ENCODE results near the gene ATG10. TPM values are rescaled to one million over a fixed set of nuclear protein-coding genes. Genes with fewer than 3 reads are reported as not detected.

The ATG10 gene
- total and polyA plus RNA-seq, 2 of the 8 experiments (the other 6 are each of a cell fraction or from before 2014, with no cell fraction given): 3.7 to 8.8 TPM

- Histone ChIP-seq H2BK120ac (replicated peaks; ENCODE audit: low read depth, low read length) (no peak overlapping the region), H4K8ac (ENCODE audit: extremely low read depth, insufficient read depth, low read length) (no peak overlapping the region), H3K27me3 (replicated peaks in 1 of 4; ENCODE audit: control insufficient read depth in 3 of 4, extremely low read depth in 1 of 4, insufficient read depth in 3 of 4, low read length in 3 of 4) (no peaks in the 10 kb centered on the region), H3K79me1 (ENCODE audit: low read depth, low read length) (no peaks in the 10 kb centered on the region), H3K9me3 (ENCODE audit: insufficient read depth in 2 of 2, low read depth in 1 of 2, low read length in 1 of 2) (no peaks in the 10 kb centered on the region; a peak in 1 of 4 replicates), H3K4me2 (ENCODE audit: insufficient read depth in 1 of 2, low read depth in 2 of 2, low read length in 2 of 2) (no peak overlapping the region), H3K23me2 (ENCODE audit: low read depth, low read length) (no peaks in the 10 kb centered on the region), H3K14ac (ENCODE audit: insufficient read length) (no peak overlapping the region), H2BK5ac (ENCODE audit: low read depth, low read length) (no peak overlapping the region), H3K4me3 (ENCODE audit: extremely low read depth in 1 of 4, insufficient read depth in 2 of 4, low read depth in 3 of 4, low read length in 4 of 4) (no peak overlapping the region), H3K36me3 (ENCODE audit: control insufficient read depth in 2 of 4, insufficient read depth in 4 of 4, low read length in 3 of 4) (no peaks in the 10 kb centered on the region; a peak in 1 of 8 replicates), H4K20me1 (replicated peaks in 1 of 2; ENCODE audit: control insufficient read depth in 1 of 2, insufficient read depth in 2 of 2, low read length in 2 of 2) (no peaks in the 10 kb centered on the region), H2AFZ (ENCODE audit: low read length) (no peak overlapping the region), H4K91ac (replicated peaks; ENCODE audit: insufficient read length, low read length) (no peak overlapping the region), H2AK5ac (ENCODE audit: low read depth, low read length) (no peak overlapping the region), H3K23ac (ENCODE audit: insufficient read length) (no peak overlapping the region), H3K9ac (replicated peaks in 1 of 4; ENCODE audit: extremely low read depth in 1 of 4, low read depth in 3 of 4, low read length in 3 of 4) (no peak overlapping the region), H3K4ac (replicated peaks; ENCODE audit: insufficient read length, low read depth, low read length) (no peak overlapping the region), H3K4me1 (replicated peaks in 1 of 4; ENCODE audit: control insufficient read depth in 3 of 4, insufficient read depth in 4 of 4, low read length in 3 of 4) (peaks cover 0 to 6% (median 0%) of the 10 kb centered on the region in 4 experiments; a peak in 2 of 7 replicates), H4K5ac (ENCODE audit: insufficient read length, low read depth, low read length) (no peak overlapping the region), H2BK12ac (ENCODE audit: low read depth, low read length) (no peak overlapping the region), H3K18ac (ENCODE audit: extremely low read depth, low read length) (no peak overlapping the region), H2BK20ac (ENCODE audit: low read length) (no peak overlapping the region), H3K56ac (replicated peaks; ENCODE audit: insufficient read length, low read depth, low read length) (no peak overlapping the region), H3K27ac (ENCODE audit: low read depth, low read length) (no peak overlapping the region), H3K79me2 (ENCODE audit: control insufficient read depth in 1 of 2, insufficient read depth in 2 of 2, low read length in 2 of 2) (no peaks in the 10 kb centered on the region), H2BK15ac (ENCODE audit: low read length) (no peak overlapping the region)
- no peak for FAIRE-seq
- no peak for DNase-seq (ENCODE audit: low read depth in 1 of 2, low spot score in 2 of 2)
- CTCF ChIA-PET (ENCODE audit: partially characterized antibody): no interaction called here
- POLR2A ChIA-PET (ENCODE audit: partially characterized antibody): no interaction called here
- 100% methylated on average over 1 of the region's 1 CpG; no CpG with 5 or more reads in 1 of the 2 experiments for WGBS, 2 experiments (ENCODE audit: extremely low coverage in 1 of 2, insufficient coverage in 1 of 2, insufficient read length in 1 of 2, insufficient replicate concordance in 2 of 2, low coverage in 1 of 2, low lambda C conversion rate in 2 of 2, missing lambda C conversion rate in 1 of 2)
- TF ChIP-seq BCL11A (IDR thresholded peaks at IDR 0.05; ENCODE audit: low read depth in 2 of 2, low read length in 2 of 2) (no peak), EZH2 (IDR thresholded peaks at IDR 0.05; ENCODE audit: low read depth, low read length, severe bottlenecking) (no peak), ATF3 (IDR thresholded peaks at IDR 0.05; ENCODE audit: insufficient read depth, low read depth, low read length) (no peak), YY1 (IDR thresholded peaks at IDR 0.05; ENCODE audit: low read depth, low read length) (no peak), SP4 (IDR thresholded peaks at IDR 0.05; ENCODE audit: low read length) (no peak), GTF2F1 (IDR thresholded peaks at IDR 0.05; ENCODE audit: borderline replicate concordance, low read depth, low read length) (no peak), CHD2 (IDR thresholded peaks at IDR 0.05; ENCODE audit: low read length) (no peak), EP300 (IDR thresholded peaks at IDR 0.05; ENCODE audit: borderline replicate concordance in 1 of 2, low read depth in 2 of 2, low read length in 2 of 2) (no peak), SIN3A (conservative IDR thresholded peaks at IDR 0.05 in 1 of 2, IDR thresholded peaks at IDR 0.05 in 1 of 2; ENCODE audit: low read depth in 1 of 2, low read length in 2 of 2) (no peak), ATF2 (IDR thresholded peaks at IDR 0.05; ENCODE audit: low read length) (no peak), PHF8 (conservative IDR thresholded peaks at IDR 0.05; ENCODE audit: low read depth, low read length) (no peak), TCF12 (IDR thresholded peaks at IDR 0.05; ENCODE audit: low read depth, low read length) (no peak)
Observed at GRCh38 chr5:82058710-82059109, 86.9 kb downstream of the ATG10 start.

Data from H1 (cell line).